GM19395 (cell line): ENCODE results near the gene MORC2.

Source experiments
- ATAC-seq: cut with Tn5 transposase; IDR thresholded peaks from one replicate; pipeline ENCODE4 v1.9.1; 2021; ENCODE audit warnings: mild to moderate bottlenecking, moderate library complexity; ENCODE audit not compliant: unreplicated experiment

The MORC2 gene

GRCh38 chr22:30949934-30950660, 18.5 kb downstream of the MORC2 start:
- no peak for ATAC-seq

- no peak for ATAC-seq
Observed at GRCh38 chr22:30948930-30949342, 19.6 kb downstream of the MORC2 start.

GRCh38 chr22:30947816-30948454, 20.6 kb downstream of the MORC2 start:
- no peak for ATAC-seq

- no peak for ATAC-seq
Observed at GRCh38 chr22:30947173-30947815, 21.3 kb downstream of the MORC2 start.

DNA sequence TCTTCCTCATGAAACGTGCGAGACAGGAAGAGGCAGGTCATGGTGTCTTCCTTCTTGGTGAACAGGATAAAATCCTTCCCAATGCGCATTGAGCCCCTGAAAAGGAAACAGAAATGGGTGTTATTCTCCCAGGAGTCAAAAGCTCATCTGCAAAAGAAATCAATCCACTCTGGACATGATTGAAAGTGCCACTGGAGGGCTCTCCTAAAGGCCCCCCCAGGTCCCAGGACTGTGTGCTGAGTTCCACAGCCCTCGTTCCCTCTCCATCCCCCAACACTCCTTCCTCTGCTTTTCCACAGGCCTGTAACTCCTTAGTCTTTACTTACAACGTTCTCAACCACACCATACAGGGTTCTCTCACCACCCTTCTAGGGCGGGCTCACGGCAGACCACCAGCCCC, 22.2 kb downstream of the MORC2 start:
- no peak for ATAC-seq

GRCh38 chr22:30945653-30946052, 22.9 kb downstream of the MORC2 start:
- no peak for ATAC-seq

DNA sequence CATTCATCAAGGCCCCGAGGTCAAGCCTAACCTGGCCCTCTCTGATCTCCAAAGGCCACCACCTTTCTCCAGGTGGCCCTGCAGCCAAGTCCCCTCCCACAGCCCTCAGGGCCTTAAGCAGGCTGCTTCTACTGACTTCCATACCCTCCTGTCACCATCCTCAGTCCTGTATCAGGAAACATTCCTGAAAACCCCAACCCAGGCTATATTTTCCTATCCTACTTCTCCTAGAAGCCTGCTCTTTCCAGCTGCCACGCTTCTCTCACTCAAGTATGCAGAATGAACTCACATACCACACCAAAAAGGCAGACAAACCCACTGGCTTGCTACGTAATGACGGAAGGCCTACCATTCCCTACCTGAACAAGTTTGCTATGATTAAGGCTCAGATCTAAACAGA, 23.6 kb downstream of the MORC2 start:
- no peak for ATAC-seq

GRCh38 chr22:30943368-30943767, 25.2 kb downstream of the MORC2 start:
- ATAC-seq: no peak

DNA sequence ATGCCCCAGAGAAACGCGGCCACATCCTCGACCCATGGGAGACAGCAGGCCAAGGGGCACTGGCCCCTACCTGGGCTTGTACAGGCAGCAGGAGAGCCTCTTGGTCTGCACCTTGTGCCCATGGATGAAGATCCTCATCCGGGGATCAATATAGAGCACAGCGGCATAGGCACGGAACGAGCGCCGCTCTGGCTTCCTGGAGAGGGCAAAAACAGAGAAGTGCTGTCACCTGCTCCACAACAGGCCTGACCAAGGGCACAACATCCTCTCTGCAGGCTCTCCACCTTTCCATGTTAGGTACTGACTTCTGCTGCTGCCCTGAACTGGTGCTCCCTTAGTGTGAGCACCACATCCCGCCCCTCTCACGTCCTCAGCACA, 27.2 kb downstream of the MORC2 start:
- no peak for ATAC-seq

DNA sequence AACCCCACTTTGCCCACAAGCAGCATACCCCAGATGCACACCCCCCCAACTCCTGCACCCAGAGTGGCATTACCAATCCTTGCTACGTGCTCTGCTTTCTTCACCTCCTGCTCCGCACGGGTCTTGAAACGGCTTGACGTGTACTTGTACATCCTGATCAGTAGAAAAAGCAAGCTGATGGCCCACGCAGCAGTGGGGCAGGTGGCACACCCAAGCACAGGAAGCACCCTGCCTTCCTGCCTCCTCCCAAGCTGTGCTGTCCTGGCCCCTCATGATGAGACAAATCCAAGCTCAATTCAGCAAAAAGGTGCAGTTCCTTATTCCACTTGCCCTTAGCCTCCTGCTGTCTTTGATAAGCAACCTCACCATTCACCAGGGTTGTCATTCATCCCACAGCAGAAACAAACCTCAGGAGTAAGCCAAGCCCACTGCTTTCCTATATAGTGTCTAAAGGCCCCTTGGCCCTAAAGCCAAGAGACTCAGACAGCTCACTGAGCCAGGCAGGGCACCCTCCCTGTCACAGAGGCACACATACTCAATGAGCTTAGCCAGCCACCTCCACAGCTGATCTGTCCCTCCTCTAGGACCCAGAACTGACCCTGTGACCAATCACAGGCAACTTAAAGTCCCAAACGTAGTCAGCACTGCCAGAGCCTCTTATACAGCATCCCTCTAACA, 27.8 kb downstream of the MORC2 start:
- ATAC-seq: no peak

GRCh38 chr22:30934053-30934452, 34.5 kb downstream of the MORC2 start:
- no peak for ATAC-seq

GRCh38 chr22:30933457-30933856, 35.1 kb downstream of the MORC2 start:
- ATAC-seq: no peak

- ATAC-seq: no peak
Observed at GRCh38 chr22:30932661-30933060, 35.9 kb downstream of the MORC2 start.

- no peak for ATAC-seq
Observed at GRCh38 chr22:30931541-30932300, 36.9 kb downstream of the MORC2 start.

GRCh38 chr22:30930228-30930627, 38.3 kb downstream of the MORC2 start:
- no peak for ATAC-seq

DNA sequence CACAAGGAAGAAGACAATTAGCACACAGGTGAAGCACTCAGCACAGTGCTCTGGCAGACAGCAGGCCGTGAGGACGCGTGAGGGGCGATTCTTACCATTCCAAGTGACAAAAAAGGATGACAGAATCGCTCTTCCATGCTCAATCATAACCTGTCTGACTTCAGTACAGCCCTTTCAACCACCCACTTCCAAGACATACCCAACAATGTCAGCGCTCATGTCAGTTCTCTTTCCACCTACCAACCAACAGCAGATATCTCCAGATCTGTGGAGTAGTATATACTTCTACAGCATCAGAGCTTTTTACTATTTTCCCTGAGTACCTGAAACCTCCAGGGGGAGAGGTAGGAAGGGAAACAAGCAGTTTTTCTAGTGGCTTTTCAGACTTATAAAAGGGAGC, 40.2 kb downstream of the MORC2 start:
- no peak for ATAC-seq

- ATAC-seq: no peak
Observed at GRCh38 chr22:30927806-30928205, 40.8 kb downstream of the MORC2 start.

GRCh38 chr22:30926706-30927105, 41.9 kb downstream of the MORC2 start:
- no peak for ATAC-seq

DNA sequence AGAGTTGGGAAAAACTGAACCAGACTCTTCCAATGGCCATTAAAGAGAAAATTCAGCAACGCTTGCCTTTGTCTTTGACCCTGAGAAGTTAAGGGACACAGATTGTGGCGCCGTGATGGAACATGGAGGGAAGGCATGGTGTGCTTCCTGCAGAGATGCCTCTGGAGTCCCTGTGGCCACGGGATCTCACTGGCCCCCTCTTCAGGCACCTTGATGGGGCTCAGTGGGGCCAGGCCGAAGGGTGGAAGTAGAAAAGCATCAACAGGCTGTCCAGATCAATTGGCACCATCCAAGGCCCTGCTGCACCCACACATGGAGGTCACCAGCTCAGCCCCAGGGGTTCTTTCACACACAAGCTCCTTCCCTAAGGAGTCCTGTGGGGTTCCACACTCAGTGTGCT, 42.9 kb downstream of the MORC2 start:
- no peak for ATAC-seq

GRCh38 chr22:30923168-30923900, 45.2 kb downstream of the MORC2 start:
- no peak for ATAC-seq
